Epithelial cell of prostate (primary cell): ENCODE results near the gene PPP1R1C.
"Not testable (repeated sequence)": the region's sequence is repeated elsewhere in the genome, so short reads cannot be mapped to it uniquely, and the experiment has no call there.

ENCODE experiments used
- DNase-seq: peaks from one replicate; pipeline ENCODE4 v3.0.0-alpha.2; 2011; ENCODE audit warnings: low read depth, low spot score
- H3K27ac ChIP-seq: fragments of 450-650 bp; 2 replicates; pipeline ENCODE4 v1.5.1; 2017; ENCODE audit warnings: mild to moderate bottlenecking

The PPP1R1C gene, protein sequence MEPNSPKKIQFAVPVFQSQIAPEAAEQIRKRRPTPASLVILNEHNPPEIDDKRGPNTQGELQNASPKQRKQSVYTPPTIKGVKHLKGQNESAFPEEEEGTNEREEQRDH

GRCh38 chr2:181985632-181986205 is at the start of gene PPP1R1C:
Gene PPP1R1C (plus strand): TSS chr2:181985853. CDS start chr2:181986111, 258 bp downstream.
- no peak within 1 kb of the TSS for H3K27ac ChIP-seq
- DNase-seq: no peak

DNA sequence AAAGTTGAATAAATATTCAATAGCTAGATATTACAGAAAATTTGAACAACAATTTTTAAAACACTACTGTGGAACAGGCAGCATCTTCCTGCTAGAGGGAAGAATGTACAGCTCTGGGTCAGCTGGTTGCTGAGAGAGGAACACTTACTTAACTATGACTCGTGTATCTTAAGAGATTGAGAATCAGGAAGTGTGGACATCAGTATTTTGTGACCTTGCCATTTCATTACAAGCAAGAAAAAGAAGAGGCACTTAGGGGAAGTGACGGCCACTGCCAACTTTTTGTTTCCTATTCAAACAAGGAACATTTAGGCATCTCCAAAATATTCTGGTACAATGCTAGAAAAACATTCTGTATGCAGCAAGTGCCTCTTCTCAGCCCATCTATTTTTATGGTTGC is 48.2 kb upstream of the PPP1R1C start:
- DNase-seq: no peak
- no peak overlapping the region for H3K27ac ChIP-seq

DNA sequence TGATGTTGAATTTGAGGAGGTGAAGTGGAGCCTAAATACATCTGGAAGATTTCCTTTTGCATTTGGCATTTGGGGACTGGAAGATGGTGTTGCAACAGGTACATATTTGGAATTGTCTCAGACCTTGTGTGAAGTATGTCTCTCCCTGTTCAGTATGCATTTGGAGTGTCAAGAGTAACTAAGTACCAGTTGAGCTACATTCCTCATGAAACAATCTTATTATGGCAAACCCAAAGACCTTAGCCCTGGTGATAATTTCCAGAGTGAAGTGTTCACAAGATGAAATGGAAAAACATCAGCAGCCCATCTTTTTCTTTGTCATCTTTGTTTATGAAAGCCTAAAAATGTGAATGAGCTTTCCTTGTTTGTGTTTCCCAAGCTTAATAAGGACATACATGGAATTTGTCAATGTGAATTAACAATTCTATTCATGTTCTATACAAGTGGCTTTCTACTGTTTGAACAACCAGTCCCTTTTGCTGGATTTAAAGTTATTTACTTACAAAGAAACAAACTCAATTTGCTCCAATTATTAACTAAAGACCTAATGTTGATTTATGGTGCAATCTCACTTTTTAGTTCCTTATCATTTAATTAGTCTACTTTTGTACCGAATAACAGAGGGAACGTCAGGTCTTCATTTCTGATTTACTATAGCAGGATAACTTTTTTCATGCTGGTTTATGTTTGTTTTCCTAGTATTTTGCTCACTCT is 42.1 kb upstream of the PPP1R1C start:
- DNase-seq: no peak

DNA sequence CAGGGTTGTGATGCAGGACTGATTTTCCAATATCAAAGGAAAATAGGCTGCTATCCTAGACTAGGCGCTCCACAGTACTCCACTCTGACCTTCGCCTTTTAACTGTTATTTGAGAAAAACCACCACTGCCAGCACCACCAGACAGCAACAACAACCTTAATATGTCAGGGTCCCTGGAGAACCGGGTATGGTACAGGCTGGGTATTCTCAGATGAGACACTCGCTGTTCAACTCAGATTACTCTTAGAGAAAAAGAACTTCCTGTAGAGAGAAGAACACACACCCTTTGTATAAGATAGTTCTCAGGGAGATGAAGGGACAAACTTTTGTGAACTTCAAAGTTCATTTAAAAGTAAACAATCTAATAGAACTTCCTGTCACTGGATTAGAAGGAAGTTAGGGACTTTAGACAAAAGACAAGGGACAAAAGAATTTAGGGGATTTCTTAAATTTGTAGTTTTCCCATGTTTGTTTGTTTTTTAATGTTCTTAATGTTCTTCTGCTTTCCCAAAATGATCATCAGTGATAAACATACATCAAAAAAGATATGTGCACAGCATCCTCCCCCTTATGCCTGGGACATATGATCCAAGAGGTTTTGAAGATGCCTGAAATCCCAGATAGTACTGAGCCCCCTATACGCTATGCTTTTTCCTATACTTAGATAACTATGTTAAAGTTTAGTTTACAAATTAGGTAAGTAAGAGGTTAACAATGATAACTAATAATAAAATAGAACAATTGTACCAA is 41.3 kb upstream of the PPP1R1C start:
- DNase-seq: no peak
- H3K27ac ChIP-seq: no peak overlapping the region

More for the DNA sequence above, 42.1 kb upstream of the PPP1R1C start:
- no peak overlapping the region for H3K27ac ChIP-seq

- no peak for DNase-seq
- H3K27ac ChIP-seq: no peak overlapping the region
These were observed 40.8 kb upstream of the PPP1R1C start for GRCh38 chr2:181944914-181945291.

DNA sequence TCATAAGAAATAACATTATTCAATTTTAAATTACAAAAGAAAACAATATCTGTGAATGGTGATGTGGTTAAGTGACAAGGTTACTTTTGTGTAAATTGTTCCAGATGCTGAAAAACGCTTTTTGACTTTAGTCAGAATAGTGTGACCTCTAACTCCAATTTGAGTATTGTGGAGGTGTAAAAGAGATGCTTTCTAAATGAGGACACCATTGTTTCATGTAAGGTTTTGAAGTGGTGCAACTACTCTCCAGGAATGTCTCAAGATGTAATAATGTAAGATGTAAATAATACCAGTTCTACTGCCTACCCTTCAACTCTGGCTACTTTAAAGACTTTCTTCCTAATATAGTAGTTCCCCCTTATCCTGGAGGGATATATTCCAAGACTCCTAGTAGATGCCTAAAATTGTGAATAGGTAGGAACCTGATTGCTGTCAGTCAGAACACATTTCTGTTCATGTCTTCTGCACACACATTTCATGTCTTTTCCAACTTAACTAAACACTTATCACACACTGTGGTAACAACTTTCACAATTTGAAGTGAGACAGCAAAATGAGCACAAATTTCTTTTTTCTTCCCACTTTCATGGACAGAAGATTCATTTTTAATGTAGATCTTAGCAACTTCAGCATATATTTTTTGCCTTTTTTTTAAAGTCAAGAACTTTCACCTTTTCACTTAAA is 39.1 kb upstream of the PPP1R1C start:
- DNase-seq: no peak
- H3K27ac ChIP-seq: peak overlapping the region; percentile 88

DNA sequence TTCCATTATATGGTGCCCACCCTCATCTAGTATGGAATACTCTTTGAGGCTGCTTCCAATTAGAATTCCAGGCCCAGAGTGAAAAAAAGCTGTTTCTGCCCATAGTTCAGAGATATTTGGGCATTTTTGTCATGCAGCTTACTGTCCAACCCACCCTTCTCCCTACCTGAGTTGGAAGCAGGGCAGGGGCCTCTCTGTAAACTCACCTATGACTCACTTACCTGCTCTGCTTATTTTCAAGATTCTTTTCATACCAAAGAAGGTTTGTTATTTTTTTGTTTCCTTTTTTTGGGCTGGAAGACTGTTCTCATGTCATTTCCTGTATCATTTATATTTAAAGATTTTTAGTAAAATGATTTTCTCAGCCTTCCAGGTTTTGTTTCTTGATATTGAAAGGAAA is 38.4 kb upstream of the PPP1R1C start:
- peak overlapping the region; percentile 88 for H3K27ac ChIP-seq
- DNase-seq: no peak

DNA sequence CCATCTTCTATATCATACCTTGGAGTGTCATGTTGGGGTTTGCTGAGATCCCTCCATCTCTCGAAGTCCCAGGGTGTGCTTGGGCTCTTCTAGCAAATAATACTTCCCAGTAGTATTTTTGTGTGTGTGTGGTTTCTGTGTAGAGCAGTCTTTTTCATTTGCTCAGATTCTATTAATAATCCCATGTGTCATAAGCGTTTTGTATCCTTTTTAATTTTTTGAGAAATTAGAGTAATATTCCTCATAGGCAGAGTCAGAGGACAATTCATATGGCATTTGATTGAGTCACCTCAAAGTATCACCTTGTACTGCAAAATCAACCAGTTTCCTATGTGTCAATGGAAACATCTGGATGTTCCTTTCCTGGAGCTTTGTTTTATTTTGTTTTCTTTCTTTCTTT is 37.4 kb upstream of the PPP1R1C start:
- peak overlapping the region; percentile 88 for H3K27ac ChIP-seq

DNA sequence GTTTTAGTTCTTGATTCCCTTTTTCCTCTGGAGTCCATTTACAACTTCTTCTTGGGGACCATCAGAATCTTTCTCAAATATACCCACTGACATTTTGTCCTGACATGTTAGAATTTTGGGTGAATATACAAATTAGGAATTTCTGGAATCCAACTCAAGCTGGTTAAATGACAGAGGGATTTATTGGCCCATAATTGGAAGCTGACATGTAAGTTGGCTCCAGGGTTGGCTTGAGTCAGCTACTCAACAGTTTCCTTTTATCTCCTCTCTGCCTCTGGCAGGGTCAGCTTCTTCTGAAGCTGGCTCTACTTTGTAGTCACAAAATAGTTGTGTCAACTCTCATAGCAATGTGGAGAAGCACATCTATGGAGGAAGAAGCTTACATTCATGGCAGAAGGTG is 36.6 kb upstream of the PPP1R1C start:
- peak overlapping the region; percentile 88 for H3K27ac ChIP-seq
- peak; percentile 33 for DNase-seq

More for the DNA sequence above, 37.4 kb upstream of the PPP1R1C start:
- DNase-seq: no peak

- DNase-seq: no peak
- H3K27ac ChIP-seq: no peak overlapping the region
These were observed 33.0 kb upstream of the PPP1R1C start for GRCh38 chr2:181952404-181953226.

DNA sequence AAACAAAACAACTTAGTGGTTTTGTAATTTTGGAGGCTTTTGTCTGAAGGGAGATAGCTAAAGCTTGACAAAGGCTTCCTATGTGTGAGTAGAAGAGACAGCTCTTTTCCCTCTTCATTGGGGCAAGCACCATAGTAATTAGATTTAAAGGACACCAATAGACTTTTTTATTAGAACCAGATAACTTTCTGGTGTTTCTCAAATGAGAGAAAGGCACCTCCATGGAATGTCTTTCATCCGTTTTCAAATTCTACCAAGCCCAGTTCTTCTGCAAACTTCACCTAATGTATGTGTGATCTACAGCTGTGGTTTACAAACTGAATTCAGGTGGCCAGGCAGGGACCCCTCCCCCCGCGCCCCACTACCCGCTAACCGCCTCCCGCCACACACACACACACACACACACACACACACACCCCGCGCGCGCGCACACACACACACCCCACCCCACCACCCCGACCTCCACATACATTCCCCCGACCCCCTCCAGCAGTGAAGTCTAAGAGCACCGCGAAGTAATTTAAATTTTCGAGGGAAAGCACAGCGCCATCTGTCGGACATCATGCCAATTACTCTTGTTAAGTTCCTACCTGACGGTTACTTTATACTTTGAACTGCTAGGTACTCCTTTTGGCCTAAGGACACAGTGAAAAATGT is 31.6 kb upstream of the PPP1R1C start:
- H3K27ac ChIP-seq: peak overlapping the region; percentile 87

GRCh38 chr2:181954538-181954883 is 31.1 kb upstream of the PPP1R1C start:
- DNase-seq: no peak
- H3K27ac ChIP-seq: peak overlapping the region; percentile 87

More for the DNA sequence above, 31.6 kb upstream of the PPP1R1C start:
- DNase-seq: no peak

DNA sequence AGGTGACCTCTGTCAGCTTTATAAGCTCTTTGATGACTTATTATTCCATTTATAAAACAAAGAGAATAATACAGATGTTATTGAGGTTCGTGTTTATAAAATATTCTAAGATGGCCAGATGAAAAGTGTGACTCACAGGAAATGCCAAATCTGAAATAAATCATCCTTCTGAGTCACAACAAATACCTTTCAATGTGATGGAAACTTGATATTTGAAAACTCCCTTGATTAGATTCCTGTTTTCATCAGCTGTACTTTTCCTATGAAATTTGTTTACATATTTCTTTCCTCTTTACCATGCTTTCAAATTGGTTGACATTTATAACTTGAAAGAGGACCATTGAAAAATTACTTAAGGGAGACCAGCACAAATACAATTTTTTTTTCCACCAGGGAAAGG is 30.6 kb upstream of the PPP1R1C start:
- peak; percentile 43 for DNase-seq

DNA sequence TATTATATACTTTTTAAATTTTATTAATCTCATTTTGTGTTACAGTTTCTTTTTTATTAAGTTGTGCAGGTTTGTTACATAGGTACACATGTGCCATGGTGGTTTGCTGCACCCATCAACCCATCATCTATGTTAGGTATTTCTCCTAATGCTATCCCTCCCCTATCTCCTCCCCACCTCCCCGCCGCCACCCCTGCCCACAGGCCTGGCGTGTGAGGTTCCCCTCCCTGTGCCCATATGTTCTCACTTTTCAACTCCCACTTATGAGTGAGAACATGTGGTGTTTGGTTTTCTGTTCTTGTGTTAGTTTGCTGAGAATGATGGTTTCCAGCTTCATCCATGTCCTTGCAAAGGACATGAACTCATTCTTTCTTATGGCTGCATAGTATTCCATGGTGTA is 29.8 kb upstream of the PPP1R1C start:
- not testable (repeated sequence) for DNase-seq

More for the DNA sequence above, 30.6 kb upstream of the PPP1R1C start:
- peak overlapping the region; percentile 87 for H3K27ac ChIP-seq

GRCh38 chr2:181957668-181958067 is 28.0 kb upstream of the PPP1R1C start:
- no peak for DNase-seq
- H3K27ac ChIP-seq: no peak overlapping the region

More for the DNA sequence above, 29.8 kb upstream of the PPP1R1C start:
- peak overlapping the region; percentile 87 for H3K27ac ChIP-seq

- no peak overlapping the region for H3K27ac ChIP-seq
- DNase-seq: no peak
These were observed 26.9 kb upstream of the PPP1R1C start for GRCh38 chr2:181958726-181959125.

DNA sequence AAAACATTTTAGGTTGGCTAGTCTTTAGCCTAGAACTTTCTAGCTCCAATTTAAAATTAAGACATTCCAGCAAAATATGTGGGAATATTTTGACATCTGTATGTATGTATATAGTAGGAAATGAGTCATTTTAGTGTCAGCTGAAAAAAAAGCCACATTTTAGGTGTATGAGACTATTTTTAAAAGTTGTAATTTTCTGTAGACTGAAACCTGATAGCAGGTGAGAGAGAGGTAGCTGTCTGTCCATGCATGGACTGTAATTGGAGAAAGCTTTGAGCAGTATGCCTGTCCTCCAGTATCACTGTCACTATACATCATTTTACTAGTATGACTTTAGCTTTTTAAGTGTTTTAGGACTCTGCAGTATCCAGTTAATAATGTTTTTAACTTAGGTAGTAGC is 26.1 kb upstream of the PPP1R1C start:
- no peak overlapping the region for H3K27ac ChIP-seq
- no peak for DNase-seq

- not testable (repeated sequence) for DNase-seq, H3K27ac ChIP-seq
These were observed 24.5 kb upstream of the PPP1R1C start for GRCh38 chr2:181961167-181961566.

DNA sequence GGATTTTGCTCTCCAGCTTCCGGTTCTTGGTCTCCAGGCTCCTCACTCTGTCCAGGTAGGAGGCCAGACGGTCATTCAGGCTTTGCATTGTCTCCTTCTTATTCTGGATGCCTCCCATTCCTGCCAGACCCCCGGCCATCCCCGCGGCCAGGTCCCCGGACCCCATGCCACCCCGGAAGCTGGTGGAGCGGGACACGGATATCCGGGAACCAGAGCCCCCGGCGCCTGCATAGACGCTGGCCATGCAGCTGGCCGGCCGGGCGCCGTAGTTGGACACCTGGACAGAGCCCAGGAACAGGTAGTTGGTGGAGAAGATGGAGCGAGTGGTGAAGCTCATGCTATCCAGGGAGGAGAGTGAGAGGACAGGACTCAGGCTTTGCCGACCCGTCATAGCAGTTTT is 23.5 kb upstream of the PPP1R1C start:
- H3K27ac ChIP-seq: no peak overlapping the region
- DNase-seq: no peak
